Uterus (tissue), 2 donors: ENCODE measurements around the gene CACNA1F.

Experiments
- CTCF ChIP-seq, 4 experiments: fragments of 200-600 bp in 2 of 4; fragments of 450-650 bp in 2 of 4; sonication (generic) in 2 of 4; IDR thresholded peaks; one replicate each; pipeline ENCODE4 v1.5.1; 2016 to 2019; ENCODE audit warnings: antibody characterized with exemption in 4 of 4, mild to moderate bottlenecking in 2 of 4, moderate library complexity in 1 of 4
- POLR2A ChIP-seq, 2 donors: fragments of 450-650 bp; IDR thresholded peaks; one replicate each; pipeline ENCODE4 v1.6.1; 2016; ENCODE audit warnings: antibody characterized with exemption in 2 of 2, mild to moderate bottlenecking in 1 of 2, moderate library complexity in 1 of 2

GRCh38 chrX:49164589-49165360 lies 68.4 kb downstream of the CACNA1F start:
- TF ChIP-seq CTCF (IDR thresholded peaks at IDR 0.05) (no peak), POLR2A (IDR thresholded peaks at IDR 0.05) (no peak)
